LNCaP clone FGC (cell line): ENCODE measurements around the gene PLPPR2.
A peak's percentile ranks its signal among the peaks of the same experiment; 100 is the strongest.
"Not testable (repeated sequence)": the region's sequence is repeated elsewhere in the genome, so short reads cannot be mapped to it uniquely, and the experiment has no call there.

Experiments used
- DNase-seq: peaks from one replicate; pipeline ENCODE4 v3.0.0-alpha.2; 2011; ENCODE audit warnings: low read depth
- H3K4me3 ChIP-seq: 2 replicates; pipeline ENCODE4 v1.5.1; 2011; ENCODE audit warnings: mild to moderate bottlenecking, low read depth, low read length, control low read depth
- TF ChIP-seq, protein P1 (sequence below): IDR thresholded peaks from 2 replicates; pipeline ENCODE4 v1.5.1; 2012; ENCODE audit warnings: mild to moderate bottlenecking; ENCODE audit not compliant: control insufficient read depth, insufficient read depth; ENCODE audit errors: extremely low read depth

The PLPPR2 gene

GRCh38 chr19:11345122-11345803 is 10.0 kb upstream of the PLPPR2 start:
- peak overlapping the region; percentile 89 for H3K4me3 ChIP-seq
- DNase-seq: no peak
- TF ChIP-seq, protein P1, sequence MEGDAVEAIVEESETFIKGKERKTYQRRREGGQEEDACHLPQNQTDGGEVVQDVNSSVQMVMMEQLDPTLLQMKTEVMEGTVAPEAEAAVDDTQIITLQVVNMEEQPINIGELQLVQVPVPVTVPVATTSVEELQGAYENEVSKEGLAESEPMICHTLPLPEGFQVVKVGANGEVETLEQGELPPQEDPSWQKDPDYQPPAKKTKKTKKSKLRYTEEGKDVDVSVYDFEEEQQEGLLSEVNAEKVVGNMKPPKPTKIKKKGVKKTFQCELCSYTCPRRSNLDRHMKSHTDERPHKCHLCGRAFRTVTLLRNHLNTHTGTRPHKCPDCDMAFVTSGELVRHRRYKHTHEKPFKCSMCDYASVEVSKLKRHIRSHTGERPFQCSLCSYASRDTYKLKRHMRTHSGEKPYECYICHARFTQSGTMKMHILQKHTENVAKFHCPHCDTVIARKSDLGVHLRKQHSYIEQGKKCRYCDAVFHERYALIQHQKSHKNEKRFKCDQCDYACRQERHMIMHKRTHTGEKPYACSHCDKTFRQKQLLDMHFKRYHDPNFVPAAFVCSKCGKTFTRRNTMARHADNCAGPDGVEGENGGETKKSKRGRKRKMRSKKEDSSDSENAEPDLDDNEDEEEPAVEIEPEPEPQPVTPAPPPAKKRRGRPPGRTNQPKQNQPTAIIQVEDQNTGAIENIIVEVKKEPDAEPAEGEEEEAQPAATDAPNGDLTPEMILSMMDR: no peak

DNA sequence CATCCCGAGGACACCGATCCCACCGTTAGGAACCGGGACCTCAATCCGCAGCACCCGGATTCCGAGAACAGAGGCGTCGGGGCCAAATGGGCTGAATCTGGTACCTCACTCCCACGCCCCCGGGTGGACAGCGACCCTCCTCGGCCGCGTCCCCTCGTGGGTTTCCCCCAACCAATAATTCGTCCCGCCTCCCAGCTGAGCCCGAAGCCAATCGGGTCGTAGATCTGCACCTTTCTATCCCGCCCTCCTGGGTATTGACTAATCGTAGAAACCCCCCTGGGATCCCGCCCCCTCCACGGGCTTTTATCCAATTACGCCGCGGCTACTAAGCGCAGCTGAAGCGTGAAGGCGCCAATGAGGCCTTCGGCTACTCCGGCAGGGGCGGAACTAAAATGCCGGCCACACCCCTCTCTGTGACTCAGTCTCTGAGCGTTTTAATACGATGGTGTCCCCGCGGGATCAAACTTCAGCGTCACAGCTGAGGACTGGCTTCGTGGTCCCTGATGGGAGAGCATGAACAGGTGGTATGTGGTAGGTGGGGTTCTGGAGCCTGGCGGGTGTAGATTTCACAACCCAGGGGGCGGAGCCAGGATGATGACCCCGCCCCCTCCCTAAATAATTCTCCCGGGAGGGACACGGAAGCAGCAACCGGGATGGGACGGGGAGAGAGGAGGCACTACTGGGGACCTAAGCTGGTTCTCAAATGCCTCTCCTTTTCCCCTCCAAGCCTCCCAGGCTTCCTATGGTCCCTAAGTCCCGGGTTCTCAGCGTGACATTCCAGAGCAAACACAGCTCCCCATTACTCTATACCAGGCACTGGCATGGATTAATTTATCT is 8.9 kb upstream of the PLPPR2 start, which contains the start of the genes CCDC159 and TMEM205:
Gene CCDC159, plus strand, starts transcription at position 416 of the 837 bp plus-strand sequence. Its CDS starts 88 bp downstream, at position 504.
Gene TMEM205, minus strand, starts transcription at position 165 of the 837 bp plus-strand sequence. CDS start 649 bp downstream, outside the sequence.
- TF ChIP-seq, protein P1: peak; percentile 11; the same call in 1 of the 2 replicates
- H3K4me3 ChIP-seq: peak within 1 kb of the TSS; percentile 89

DNA sequence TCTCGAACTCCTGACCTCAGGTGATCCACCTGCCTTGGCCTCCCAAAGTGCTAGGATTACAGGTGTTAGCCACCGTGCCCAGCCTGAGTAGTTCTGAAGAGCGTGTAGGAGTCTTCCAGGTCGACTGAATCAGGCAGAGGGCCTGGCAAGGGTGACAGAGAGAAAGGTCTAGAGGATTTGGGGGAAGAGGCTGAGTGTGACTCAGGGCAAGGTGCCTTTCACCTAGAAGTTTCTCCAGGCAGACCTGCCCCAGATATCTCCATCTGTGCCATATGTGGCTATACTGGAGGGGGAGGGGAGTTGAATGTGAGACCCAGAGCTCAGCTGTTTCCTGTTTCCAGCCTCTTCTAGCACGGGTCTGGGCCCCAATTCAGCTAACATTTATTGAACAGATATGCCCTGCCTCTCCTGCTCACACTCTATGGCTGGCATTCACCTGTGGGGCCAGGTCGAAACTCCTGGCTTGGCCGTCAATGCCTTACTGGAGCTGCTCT is 7.6 kb upstream of the PLPPR2 start:
- no peak for DNase-seq
- no peak overlapping the region for H3K4me3 ChIP-seq
- TF ChIP-seq, protein P1: no peak

More for the DNA sequence above, 8.9 kb upstream of the PLPPR2 start, which contains the start of the genes CCDC159 and TMEM205:
- DNase-seq: peak; percentile 97

DNA sequence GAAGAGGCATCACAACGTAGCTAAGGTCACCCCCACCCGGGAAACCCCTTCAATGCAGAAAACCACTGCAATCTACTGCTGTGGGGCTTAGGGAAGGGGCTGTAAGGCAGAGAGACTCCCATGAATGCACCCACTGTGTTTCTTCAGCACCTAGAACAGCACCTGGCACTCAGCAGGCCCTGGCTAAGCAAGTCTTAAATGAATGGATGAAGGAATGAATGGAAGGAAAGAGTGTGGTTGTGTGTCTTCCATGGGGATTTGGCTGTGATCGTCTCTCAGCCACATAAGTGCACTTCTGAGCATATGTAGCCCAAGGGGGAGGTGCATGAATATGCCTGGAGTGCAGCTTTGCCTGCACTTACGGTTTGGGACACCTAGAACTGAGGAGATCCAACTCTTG is 6.1 kb upstream of the PLPPR2 start:
- TF ChIP-seq, protein P1: no peak
- no peak for DNase-seq
- H3K4me3 ChIP-seq: no peak overlapping the region

DNA sequence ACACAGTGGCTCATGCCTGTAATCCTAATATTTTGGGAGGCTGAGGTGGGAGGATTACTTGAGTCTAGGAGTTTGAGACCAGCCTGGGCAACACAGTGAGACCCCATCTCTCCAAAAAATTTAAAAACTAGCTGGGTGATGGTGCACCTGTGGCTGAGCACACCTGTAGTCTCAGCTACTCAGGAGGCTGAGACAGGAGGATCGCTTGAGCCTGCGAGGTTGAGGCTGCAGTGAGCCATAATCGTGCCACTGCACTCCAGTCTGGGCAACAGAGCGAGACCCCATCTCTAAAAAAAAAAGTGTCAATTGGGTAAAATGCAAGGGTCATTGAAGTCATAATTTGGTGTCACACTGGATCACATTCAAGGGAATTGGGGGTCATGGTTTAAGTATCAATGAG is 1.1 kb upstream of the PLPPR2 start:
- H3K4me3 ChIP-seq: not testable (repeated sequence)

GRCh38 chr19:11356074-11356397 is 804 bp downstream of the PLPPR2 start:
- TF ChIP-seq, protein P1: no peak
- no peak for DNase-seq
- peak overlapping the region; percentile 80 for H3K4me3 ChIP-seq

More for the DNA sequence above, 1.1 kb upstream of the PLPPR2 start:
- not testable (repeated sequence) for DNase-seq
